Measurements from ENCODE around the gene IL16.
"Not testable (repeated sequence)": the region's sequence is repeated elsewhere in the genome, so short reads cannot be mapped to it uniquely, and the experiment has no call there.

Gene IL16

GRCh38 chr15:81343371-81343770 lies 146.7 kb downstream of the IL16 start:
- DNase-seq, result no peak

GRCh38 chr15:81346611-81347010 lies 149.9 kb downstream of the IL16 start:
- no peak for DNase-seq

DNA sequence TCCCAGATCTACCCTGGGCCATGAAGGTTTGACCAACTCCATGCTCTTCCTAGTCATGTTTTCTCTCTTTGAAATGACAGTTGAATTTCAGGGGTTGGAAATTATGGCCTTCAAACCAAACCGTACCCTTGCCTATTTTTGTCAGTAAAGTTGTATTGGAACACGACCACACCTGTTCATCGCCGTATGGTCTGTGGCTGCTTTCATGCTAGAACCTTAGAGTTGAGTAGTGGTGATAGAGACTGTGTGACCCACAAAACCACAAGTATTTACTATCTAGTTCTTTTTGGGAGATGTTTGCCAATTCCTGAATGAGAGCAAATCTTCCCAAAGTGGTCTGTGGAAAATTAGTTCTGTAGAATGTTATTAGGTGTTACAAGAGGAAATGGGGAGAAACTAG lies 151.2 kb downstream of the IL16 start:
- DNase-seq, result no peak

GRCh38 chr15:81348691-81349090 lies 152.0 kb downstream of the IL16 start:
- not testable (repeated sequence) for DNase-seq

- DNase-seq, result no peak
Measured at GRCh38 chr15:81349271-81349670, 152.6 kb downstream of the IL16 start.

GRCh38 chr15:81351651-81352050 lies 155.0 kb downstream of the IL16 start:
- DNase-seq, result no peak

DNA sequence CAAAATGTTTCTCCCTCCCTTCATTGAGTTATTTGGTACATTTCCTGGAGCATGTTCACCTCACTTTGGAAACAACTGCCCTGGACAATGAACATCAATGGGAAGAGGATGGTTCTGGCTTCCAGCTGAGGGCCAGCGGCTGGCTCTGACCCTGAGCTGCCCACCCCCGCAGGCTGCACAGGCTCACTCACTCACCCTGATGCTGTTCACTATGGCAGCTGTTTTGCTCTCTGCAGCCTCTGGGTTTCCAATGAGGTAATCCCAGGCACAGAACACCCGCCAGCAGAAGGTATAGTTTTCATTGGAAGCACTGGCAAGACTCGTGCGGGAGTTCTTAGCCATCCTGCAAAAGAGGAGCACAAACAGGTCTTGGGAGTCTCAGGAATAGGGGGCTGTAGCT lies 159.6 kb downstream of the IL16 start:
- DNase-seq, result no peak

DNA sequence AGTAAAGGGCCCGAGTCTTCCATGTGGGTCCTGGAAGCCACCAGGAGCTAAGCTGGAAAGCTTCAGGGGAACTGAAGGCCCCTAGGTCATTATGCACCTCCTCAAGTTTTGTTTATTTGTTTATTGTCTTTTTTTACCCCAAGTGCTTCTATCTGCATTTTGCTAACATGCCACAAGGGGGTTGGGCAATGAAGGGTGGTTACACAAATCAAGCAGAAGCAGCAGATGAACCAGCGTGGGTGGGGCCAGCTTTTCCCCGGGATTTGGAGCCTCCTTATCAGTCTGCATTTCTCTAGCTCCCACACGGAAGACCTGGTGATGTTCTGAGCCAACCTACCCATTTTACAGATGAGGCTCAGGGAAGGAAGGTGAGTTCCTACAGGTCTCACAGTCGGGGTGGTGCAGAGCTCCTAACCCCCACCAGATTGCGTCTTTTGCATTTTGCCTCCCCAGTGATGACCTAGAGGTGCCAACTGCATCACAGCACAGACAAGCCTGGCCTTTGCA lies 160.6 kb downstream of the IL16 start:
- peak; percentile 23 for DNase-seq

DNA sequence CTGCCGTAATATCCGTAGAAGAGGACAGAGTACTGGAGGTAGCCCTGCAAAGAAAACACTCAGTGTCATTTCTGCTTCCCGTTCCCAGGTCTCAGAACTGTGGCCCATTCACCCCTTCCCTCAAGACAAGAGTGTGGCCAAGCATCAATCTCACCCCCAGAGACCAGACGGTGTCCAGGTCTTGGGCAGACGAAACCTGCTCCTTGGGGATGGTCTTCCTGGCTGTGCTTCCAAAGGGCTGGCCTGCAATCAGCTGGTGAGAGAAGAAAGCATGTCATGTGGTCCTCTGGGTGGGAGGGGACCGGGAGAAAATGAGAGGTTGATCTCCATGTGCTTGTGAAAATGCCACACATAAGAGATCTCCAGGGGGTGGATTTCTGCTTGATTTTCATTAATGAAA lies 161.6 kb downstream of the IL16 start:
- DNase-seq, result no peak

- no peak for DNase-seq
Measured at GRCh38 chr15:81360491-81360890, 163.8 kb downstream of the IL16 start.

GRCh38 chr15:81361891-81362290 lies 165.2 kb downstream of the IL16 start:
- DNase-seq, result no peak

GRCh38 chr15:81362790-81363189 lies 166.1 kb downstream of the IL16 start:
- DNase-seq, result no peak

- DNase-seq, result no peak
Measured at GRCh38 chr15:81363276-81363675, 166.6 kb downstream of the IL16 start.
